Loucy (cell line): ENCODE data around the gene NUMBL.

Experiments used
- H2AFZ ChIP-seq: fragments of 200-600 bp; sonication (generic); 2 replicates; pipeline ENCODE4 v1.6.0; 2016; ENCODE audit warnings: antibody characterized with exemption, mild to moderate bottlenecking, low read length, moderate library complexity
- H3F3A ChIP-seq: fragments of 200-600 bp; 2 replicates; pipeline ENCODE4 v1.6.0; 2016; ENCODE audit warnings: antibody characterized with exemption, low read depth, mild to moderate bottlenecking
- H3K27me3 ChIP-seq: fragments of 200-600 bp; sonication (generic); 2 replicates; pipeline ENCODE4 v1.6.1; 2014; ENCODE audit warnings: low read length, mild to moderate bottlenecking; ENCODE audit not compliant: insufficient read depth, poor library complexity, severe bottlenecking
- H3K36me3 ChIP-seq: fragments of 200-600 bp; sonication (generic); 2 replicates; pipeline ENCODE4 v1.6.1; 2016; ENCODE audit warnings: low read length; ENCODE audit not compliant: insufficient read depth
- H3K4me1 ChIP-seq: fragments of 200-600 bp; sonication (generic); 2 replicates; pipeline ENCODE4 v1.5.1; 2014; ENCODE audit warnings: low read length, mild to moderate bottlenecking; ENCODE audit not compliant: insufficient read depth, poor library complexity, severe bottlenecking
- H3K4me2 ChIP-seq: fragments of 200-600 bp; sonication (generic); 2 replicates; pipeline ENCODE4 v1.6.0; 2014; ENCODE audit warnings: antibody characterized with exemption, low read length, low read depth, mild to moderate bottlenecking; ENCODE audit not compliant: poor library complexity, severe bottlenecking
- H3K4me3 ChIP-seq: fragments of 200-600 bp; sonication (generic); 2 replicates; pipeline ENCODE4 v1.5.1; 2014; ENCODE audit warnings: low read length, mild to moderate bottlenecking, mixed read lengths; ENCODE audit not compliant: poor library complexity, severe bottlenecking
- H3K79me2 ChIP-seq: fragments of 200-600 bp; sonication (generic); 2 replicates; pipeline ENCODE4 v1.6.1; 2014; ENCODE audit warnings: low read length; ENCODE audit not compliant: insufficient read depth
- H3K9ac ChIP-seq: fragments of 200-600 bp; sonication (generic); 2 replicates; pipeline ENCODE4 v1.6.0; 2014; ENCODE audit warnings: mild to moderate bottlenecking, low read depth, low read length, moderate library complexity; ENCODE audit not compliant: poor library complexity, severe bottlenecking
- H3K9me2 ChIP-seq: fragments of 200-600 bp; sonication (generic); replicated peaks from 2 replicates; pipeline ENCODE4 v1.6.1; 2016; ENCODE audit warnings: low read depth, low read length, mixed read lengths
- H3K9me3 ChIP-seq: fragments of 200-600 bp; sonication (generic); 2 replicates; pipeline ENCODE4 v1.6.1; 2014; ENCODE audit warnings: mild to moderate bottlenecking, antibody characterized with exemption, low read length, low read depth; ENCODE audit not compliant: insufficient read depth
- H4K20me1 ChIP-seq: fragments of 200-600 bp; sonication (generic); 2 replicates; pipeline ENCODE4 v1.6.0; 2014; ENCODE audit warnings: antibody characterized with exemption, low read length, mild to moderate bottlenecking; ENCODE audit not compliant: insufficient read depth, poor library complexity, severe bottlenecking
- EZH2phosphoT487 ChIP-seq: fragments of 200-600 bp; IDR thresholded peaks from 2 replicates; pipeline ENCODE4 v1.6.1; 2018; ENCODE audit warnings: antibody characterized with exemption, mild to moderate bottlenecking, moderate library complexity, borderline replicate concordance
- TF ChIP-seq, protein P1 (sequence below): fragments of 200-600 bp; sonication (generic); conservative IDR thresholded peaks from 2 replicates; pipeline ENCODE4 v1.5.1; 2014; ENCODE audit warnings: mild to moderate bottlenecking, antibody characterized with exemption, low read length

Gene NUMBL

DNA sequence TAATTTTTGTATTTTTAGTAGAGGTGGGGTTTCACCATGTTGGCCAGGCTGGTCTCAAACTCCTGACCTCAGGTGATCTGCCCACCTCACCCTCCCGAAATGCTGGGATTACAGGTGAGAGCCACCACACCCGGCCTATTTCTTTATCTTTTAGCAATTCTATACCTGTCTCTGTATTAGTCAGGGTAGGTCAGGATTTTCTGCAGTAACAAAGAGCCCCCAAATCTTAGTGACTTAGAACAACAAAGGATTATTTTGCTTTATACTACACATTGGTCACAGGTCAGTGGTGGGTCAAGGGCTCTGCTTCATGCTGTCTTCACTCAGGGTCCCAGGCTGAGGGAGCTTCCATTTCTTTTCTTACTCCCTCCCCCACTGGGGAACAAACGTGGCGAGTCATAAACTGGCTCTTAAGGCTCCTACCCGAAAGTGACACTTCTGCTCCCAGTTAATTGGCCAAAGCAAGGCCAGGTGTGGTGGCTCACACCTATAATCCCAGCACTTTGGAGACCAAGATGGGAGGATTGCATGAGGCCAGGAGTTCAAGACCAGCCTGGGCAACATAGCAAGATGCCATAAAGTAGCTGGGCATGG, 33.3 kb upstream of the NUMBL start:
- no peak overlapping the region for H2AFZ ChIP-seq
- H3K9me2 ChIP-seq, result no peaks in the 10 kb centered on the region
- H3K4me2 ChIP-seq, result no peak overlapping the region
- H3K27me3 ChIP-seq, result no peaks in the 10 kb centered on the region
- H3K4me3 ChIP-seq, result no peak overlapping the region
- peaks cover 6% of the 10 kb centered on the region for H3K4me1 ChIP-seq
- TF ChIP-seq, protein P1, sequence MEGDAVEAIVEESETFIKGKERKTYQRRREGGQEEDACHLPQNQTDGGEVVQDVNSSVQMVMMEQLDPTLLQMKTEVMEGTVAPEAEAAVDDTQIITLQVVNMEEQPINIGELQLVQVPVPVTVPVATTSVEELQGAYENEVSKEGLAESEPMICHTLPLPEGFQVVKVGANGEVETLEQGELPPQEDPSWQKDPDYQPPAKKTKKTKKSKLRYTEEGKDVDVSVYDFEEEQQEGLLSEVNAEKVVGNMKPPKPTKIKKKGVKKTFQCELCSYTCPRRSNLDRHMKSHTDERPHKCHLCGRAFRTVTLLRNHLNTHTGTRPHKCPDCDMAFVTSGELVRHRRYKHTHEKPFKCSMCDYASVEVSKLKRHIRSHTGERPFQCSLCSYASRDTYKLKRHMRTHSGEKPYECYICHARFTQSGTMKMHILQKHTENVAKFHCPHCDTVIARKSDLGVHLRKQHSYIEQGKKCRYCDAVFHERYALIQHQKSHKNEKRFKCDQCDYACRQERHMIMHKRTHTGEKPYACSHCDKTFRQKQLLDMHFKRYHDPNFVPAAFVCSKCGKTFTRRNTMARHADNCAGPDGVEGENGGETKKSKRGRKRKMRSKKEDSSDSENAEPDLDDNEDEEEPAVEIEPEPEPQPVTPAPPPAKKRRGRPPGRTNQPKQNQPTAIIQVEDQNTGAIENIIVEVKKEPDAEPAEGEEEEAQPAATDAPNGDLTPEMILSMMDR, result no peak
- no peak for TF ChIP-seq EZH2phosphoT487
- H3K9ac ChIP-seq, result no peak overlapping the region
- H3F3A ChIP-seq, result no peaks in the 10 kb centered on the region
- no peaks in the 10 kb centered on the region for H3K79me2 ChIP-seq
- no peaks in the 10 kb centered on the region for H3K36me3 ChIP-seq
- no peaks in the 10 kb centered on the region for H4K20me1 ChIP-seq
- no peaks in the 10 kb centered on the region for H3K9me3 ChIP-seq

DNA sequence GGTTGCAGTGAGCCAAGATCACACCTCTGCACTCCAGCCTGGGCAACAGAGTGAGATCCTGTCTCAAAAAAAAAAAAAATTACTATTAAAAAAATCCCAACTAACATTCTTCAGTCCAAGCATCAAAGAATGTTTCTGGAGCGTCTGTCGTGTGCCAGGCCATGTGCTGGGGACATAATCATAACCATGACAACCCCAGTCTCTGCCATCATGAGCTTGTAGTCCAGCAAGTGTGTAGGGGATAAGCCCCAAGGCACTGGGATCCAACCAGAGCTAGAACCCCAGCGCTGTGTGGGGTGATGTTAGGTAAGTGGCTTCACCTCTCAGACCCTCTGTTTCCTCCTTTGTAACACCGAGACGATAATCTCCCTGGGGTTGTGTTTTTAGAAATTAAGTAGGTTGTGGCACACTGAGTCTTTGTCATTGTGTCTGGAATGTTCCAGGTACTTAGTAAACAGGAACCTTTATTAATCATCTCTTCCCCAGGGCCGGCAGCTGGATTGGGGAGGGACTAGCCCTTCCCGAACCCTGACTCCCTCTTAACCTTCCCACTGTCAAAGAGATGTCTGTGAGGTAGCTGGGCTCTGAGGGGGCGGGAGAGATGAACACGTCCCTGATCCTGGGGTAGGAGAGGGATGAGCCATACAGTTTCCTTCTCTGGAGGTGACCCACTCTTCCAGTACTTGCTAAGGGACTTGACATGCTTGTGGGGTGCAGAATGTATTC, 31.6 kb upstream of the NUMBL start:
- TF ChIP-seq EZH2phosphoT487, result no peak
- TF ChIP-seq, protein P1, result no peak
- no peak overlapping the region for H2AFZ ChIP-seq
- H4K20me1 ChIP-seq, result no peaks in the 10 kb centered on the region
- no peaks in the 10 kb centered on the region for H3K36me3 ChIP-seq
- peaks cover 15% of the 10 kb centered on the region for H3K79me2 ChIP-seq
- H3K9ac ChIP-seq, result no peak overlapping the region
- H3K4me2 ChIP-seq, result no peak overlapping the region
- H3K4me3 ChIP-seq, result no peak overlapping the region
- H3K9me2 ChIP-seq, result no peaks in the 10 kb centered on the region
- no peaks in the 10 kb centered on the region for H3K27me3 ChIP-seq
- no peaks in the 10 kb centered on the region for H3K9me3 ChIP-seq
- H3F3A ChIP-seq, result no peaks in the 10 kb centered on the region
- peaks cover 21% of the 10 kb centered on the region for H3K4me1 ChIP-seq

DNA sequence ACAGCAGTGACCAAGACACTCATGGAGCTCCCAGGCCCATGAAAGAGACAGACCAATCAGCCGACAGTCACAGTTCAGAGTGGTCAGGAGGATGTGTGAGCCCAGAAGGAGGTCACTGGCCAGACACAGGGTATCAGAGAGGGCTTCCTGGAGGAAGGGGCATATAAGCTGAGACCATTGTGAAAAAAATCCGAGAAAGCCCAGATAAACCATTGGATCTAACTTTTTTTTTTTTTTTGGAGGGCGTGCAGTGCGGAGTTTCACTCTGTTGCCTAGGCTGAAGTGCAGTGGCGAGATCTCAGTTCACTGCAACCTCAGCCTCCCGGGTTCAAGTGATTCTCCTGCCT, 30.7 kb upstream of the NUMBL start:
- H3K9me2 ChIP-seq, result no peaks in the 10 kb centered on the region
- no peak overlapping the region for H3K4me3 ChIP-seq
- H3K9ac ChIP-seq, result no peak overlapping the region
- H3K4me2 ChIP-seq, result no peak overlapping the region
- no peaks in the 10 kb centered on the region for H4K20me1 ChIP-seq
- H3K27me3 ChIP-seq, result no peaks in the 10 kb centered on the region
- peaks cover 26% of the 10 kb centered on the region for H3K4me1 ChIP-seq
- H2AFZ ChIP-seq, result no peak overlapping the region
- no peaks in the 10 kb centered on the region for H3K36me3 ChIP-seq
- H3F3A ChIP-seq, result no peaks in the 10 kb centered on the region
- no peaks in the 10 kb centered on the region for H3K9me3 ChIP-seq
- H3K79me2 ChIP-seq, result peaks cover 15% of the 10 kb centered on the region
- no peak for TF ChIP-seq EZH2phosphoT487

DNA sequence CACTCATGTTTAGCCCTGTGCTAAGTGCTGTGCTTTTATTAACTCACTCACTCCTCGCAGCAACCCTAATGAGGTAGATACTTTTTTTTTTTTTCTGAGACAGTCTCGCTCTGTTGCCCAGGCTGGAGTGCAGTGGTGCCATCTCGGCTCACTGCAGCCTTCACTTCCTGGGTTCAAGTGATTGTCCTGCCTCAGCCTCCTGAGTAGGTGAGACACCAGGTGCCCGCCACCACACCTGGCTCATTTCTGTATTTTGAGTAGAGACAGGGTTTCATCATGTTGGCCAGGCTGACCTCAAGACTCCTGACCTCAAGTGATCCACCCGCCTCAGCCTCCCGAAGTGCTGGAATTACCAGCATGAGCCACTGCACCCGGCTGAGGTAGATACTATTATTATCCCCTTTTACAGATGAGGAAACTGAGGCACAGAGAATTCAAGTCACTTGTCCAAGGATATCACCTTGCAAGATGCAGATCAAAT, 29.0 kb upstream of the NUMBL start:
- H3F3A ChIP-seq, result no peaks in the 10 kb centered on the region
- no peak overlapping the region for H2AFZ ChIP-seq
- TF ChIP-seq, protein P1, result no peak
- TF ChIP-seq EZH2phosphoT487, result no peak
- no peaks in the 10 kb centered on the region for H3K9me3 ChIP-seq
- H3K4me2 ChIP-seq, result peak overlapping the region; percentile 96
- peak overlapping the region; percentile 86 for H3K9ac ChIP-seq
- no peaks in the 10 kb centered on the region for H3K36me3 ChIP-seq
- H3K27me3 ChIP-seq, result no peaks in the 10 kb centered on the region
- peak overlapping the region; percentile 95 for H3K4me3 ChIP-seq
- H3K4me1 ChIP-seq, result peaks cover 37% of the 10 kb centered on the region
- H3K79me2 ChIP-seq, result peaks cover 16% of the 10 kb centered on the region
- H4K20me1 ChIP-seq, result no peaks in the 10 kb centered on the region
- no peaks in the 10 kb centered on the region for H3K9me2 ChIP-seq
